HEK293T (cell line): Measurements from ENCODE around the gene TBC1D14.
"Not testable (repeated sequence)": the region's sequence is repeated elsewhere in the genome, so short reads cannot be mapped to it uniquely, and the experiment has no call there.

Experiments used
- CTCF ChIA-PET: fragments of 350-600 bp; formaldehyde crosslinking; extraction: SDS; loops from one replicate; lab custom pipeline; 2021; ENCODE audit warnings: antibody characterized with exemption, inconsistent platforms; lab: Yijun Ruan, JAX
- POLR2A ChIA-PET: fragments of 350-600 bp; formaldehyde crosslinking; extraction: SDS; loops from one replicate; lab custom pipeline; 2020; ENCODE audit warnings: antibody characterized with exemption, inconsistent platforms; lab: Yijun Ruan, JAX
- DNase-seq: peaks from one replicate; pipeline ENCODE4 v3.0.0; 2012; ENCODE audit warnings: mixed read lengths; ENCODE audit errors: extremely low spot score
- BHLHE40 ChIP-seq: fragments of 450-650 bp; IDR thresholded peaks from 2 replicates; pipeline ENCODE4 v1.6.1; 2016; ENCODE audit warnings: mild to moderate bottlenecking, moderate library complexity, borderline replicate concordance
- CTBP1 ChIP-seq: fragments of 450-650 bp; IDR thresholded peaks from 2 replicates; pipeline ENCODE4 v1.6.1; 2016; ENCODE audit warnings: borderline replicate concordance
- ELF4 ChIP-seq: fragments of 450-650 bp; IDR thresholded peaks from 2 replicates; pipeline ENCODE4 v1.6.1; 2017; ENCODE audit warnings: antibody characterized with exemption
- FOXA1 ChIP-seq: fragments of 450-650 bp; IDR thresholded peaks from 2 replicates; pipeline ENCODE4 v1.6.1; 2016; ENCODE audit warnings: mild to moderate bottlenecking
- FOXK2 ChIP-seq: fragments of 450-650 bp; IDR thresholded peaks from 2 replicates; pipeline ENCODE4 v1.6.1; 2016; ENCODE audit warnings: mild to moderate bottlenecking
- FOXM1 ChIP-seq: fragments of 450-650 bp; IDR thresholded peaks from 2 replicates; pipeline ENCODE4 v1.6.1; 2017; ENCODE audit warnings: mild to moderate bottlenecking, borderline replicate concordance
- HDGF ChIP-seq: fragments of 450-650 bp; IDR thresholded peaks from 2 replicates; pipeline ENCODE4 v1.6.1; 2017; ENCODE audit warnings: antibody characterized with exemption, borderline replicate concordance
- L3MBTL2 ChIP-seq: fragments of 450-650 bp; conservative IDR thresholded peaks from 2 replicates; pipeline ENCODE4 v1.6.1; 2016; ENCODE audit warnings: mild to moderate bottlenecking
- LEF1 ChIP-seq: fragments of 450-650 bp; IDR thresholded peaks from 2 replicates; pipeline ENCODE4 v1.6.1; 2017; ENCODE audit warnings: mild to moderate bottlenecking, borderline replicate concordance
- NFRKB ChIP-seq: fragments of 450-650 bp; IDR thresholded peaks from 2 replicates; pipeline ENCODE4 v1.6.1; 2016; ENCODE audit warnings: mild to moderate bottlenecking, moderate library complexity
- SP1 ChIP-seq: fragments of 450-650 bp; IDR thresholded peaks from 2 replicates; pipeline ENCODE4 v1.6.1; 2017
- SUZ12 ChIP-seq: fragments of 450-650 bp; IDR thresholded peaks from 2 replicates; pipeline ENCODE4 v1.6.1; 2016; ENCODE audit warnings: mild to moderate bottlenecking
- TARDBP ChIP-seq: fragments of 450-650 bp; IDR thresholded peaks from 2 replicates; pipeline ENCODE4 v1.6.1; 2016
- ZNF384 ChIP-seq: fragments of 450-650 bp; IDR thresholded peaks from 2 replicates; pipeline ENCODE4 v1.6.1; 2016
- TF ChIP-seq, protein P1 (sequence below): fragments of 450-650 bp; IDR thresholded peaks from 2 replicates; pipeline ENCODE4 v1.6.1; 2016

TBC1D14 gene

GRCh38 chr4:6888506-6889071 is 21.0 kb upstream of the TBC1D14 start:
- ChIA-PET CTCF (no interaction called here), POLR2A (no interaction called here)
- TF ChIP-seq FOXM1 (no peak), ZNF384 (no peak), SUZ12 (no peak), HDGF (no peak), TARDBP (no peak), L3MBTL2 (no peak), SP1 (no peak), FOXK2 (no peak), BHLHE40 (no peak), LEF1 (no peak)
- TF ChIP-seq, protein P1, sequence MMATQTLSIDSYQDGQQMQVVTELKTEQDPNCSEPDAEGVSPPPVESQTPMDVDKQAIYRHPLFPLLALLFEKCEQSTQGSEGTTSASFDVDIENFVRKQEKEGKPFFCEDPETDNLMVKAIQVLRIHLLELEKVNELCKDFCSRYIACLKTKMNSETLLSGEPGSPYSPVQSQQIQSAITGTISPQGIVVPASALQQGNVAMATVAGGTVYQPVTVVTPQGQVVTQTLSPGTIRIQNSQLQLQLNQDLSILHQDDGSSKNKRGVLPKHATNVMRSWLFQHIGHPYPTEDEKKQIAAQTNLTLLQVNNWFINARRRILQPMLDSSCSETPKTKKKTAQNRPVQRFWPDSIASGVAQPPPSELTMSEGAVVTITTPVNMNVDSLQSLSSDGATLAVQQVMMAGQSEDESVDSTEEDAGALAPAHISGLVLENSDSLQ, result no peak
- no peak for DNase-seq

DNA sequence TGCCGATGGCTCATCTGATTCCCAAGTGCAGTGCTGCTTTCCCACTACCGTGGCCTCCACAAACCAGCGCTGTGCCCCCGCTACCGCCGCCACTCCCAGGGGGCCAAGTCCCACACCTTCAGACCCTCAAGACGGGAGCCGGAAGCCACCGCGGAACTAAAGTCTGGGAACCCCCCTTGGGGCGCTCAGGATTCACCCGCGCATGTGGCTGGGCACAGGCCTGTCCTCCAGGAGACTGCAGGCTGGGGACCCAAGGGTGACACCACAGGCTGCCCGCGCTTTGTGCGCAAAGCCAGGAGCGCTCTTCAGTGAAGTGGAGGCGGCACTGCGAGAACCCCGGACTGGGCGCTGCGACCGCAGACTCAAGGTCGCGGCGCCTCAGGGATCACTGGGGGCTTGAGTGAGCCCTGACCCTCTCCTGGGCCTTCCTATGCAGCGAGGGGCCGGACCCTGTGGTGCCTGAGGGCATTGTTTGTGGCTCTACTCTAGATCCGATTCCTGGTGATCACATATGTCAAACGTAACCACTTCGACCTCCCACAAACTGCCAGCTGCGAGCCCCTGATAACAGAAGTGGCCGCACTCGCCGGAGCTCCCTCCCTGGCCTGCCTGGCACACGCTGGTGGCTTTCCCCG is 20.4 kb upstream of the TBC1D14 start:
- ChIA-PET POLR2A (no interaction called here), CTCF (no interaction called here)
- TF ChIP-seq FOXA1, result no peak
- no peak for TF ChIP-seq FOXM1
- no peak for TF ChIP-seq BHLHE40
- no peak for TF ChIP-seq CTBP1
- TF ChIP-seq L3MBTL2, result no peak
- TF ChIP-seq SP1, result no peak
- no peak for DNase-seq

- no peak for TF ChIP-seq FOXA1
- CTCF ChIA-PET, result no interaction called here
- no peak for DNase-seq
- POLR2A ChIA-PET, result no interaction called here
Measured at GRCh38 chr4:6889736-6890324, 19.8 kb upstream of the TBC1D14 start.

DNA sequence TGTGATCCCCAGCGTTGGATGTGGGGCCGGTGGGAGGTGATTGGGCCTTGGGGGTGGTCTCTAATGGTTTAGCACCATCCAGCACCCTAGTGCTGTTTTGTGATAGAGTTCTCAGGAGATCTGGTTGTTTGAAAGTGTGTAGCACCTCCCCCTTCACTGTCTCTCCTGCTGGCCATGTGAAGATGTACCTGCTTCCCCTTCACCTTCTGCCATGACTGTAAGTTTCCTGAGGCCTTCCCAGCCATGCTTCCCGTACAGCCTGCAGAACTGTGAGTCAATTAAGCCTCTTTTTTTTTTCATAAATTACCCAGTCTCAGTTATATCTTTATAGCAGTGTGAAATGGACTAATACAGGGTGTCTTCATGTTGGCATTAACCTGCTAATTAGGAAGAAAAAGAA is 19.3 kb upstream of the TBC1D14 start:
- ChIA-PET POLR2A (no interaction called here), CTCF (no interaction called here)
- DNase-seq, result no peak
- TF ChIP-seq BHLHE40 (no peak), ELF4 (no peak), SP1 (no peak), FOXM1 (no peak), HDGF (no peak), NFRKB (no peak)

- CTCF ChIA-PET, DNase-seq, POLR2A ChIA-PET: not testable (repeated sequence)
Measured at GRCh38 chr4:6890971-6891370, 18.7 kb upstream of the TBC1D14 start.

- DNase-seq, result no peak
- ChIA-PET CTCF (no interaction called here), POLR2A (interaction anchor here (1.9 kb wide), 1 partner anchor 176 kb away, joined by 5 read pairs; the partner anchor contains the start of gene GRPEL1)
- TF ChIP-seq NFRKB, result no peak
- TF ChIP-seq BHLHE40, result no peak
- no peak for TF ChIP-seq CTBP1
- TF ChIP-seq TARDBP, result no peak
- no peak for TF ChIP-seq FOXK2
Measured at GRCh38 chr4:6891436-6892170, 18.0 kb upstream of the TBC1D14 start.

GRCh38 chr4:6892190-6892908 is 17.3 kb upstream of the TBC1D14 start:
- TF ChIP-seq, protein P1, result no peak
- TF ChIP-seq ZNF384 (no peak), LEF1 (no peak), SUZ12 (no peak), CTBP1 (no peak), FOXK2 (no peak)
- POLR2A ChIA-PET, result interaction anchor here (1.9 kb wide), 1 partner anchor 176 kb away, joined by 5 read pairs; the partner anchor contains the start of gene GRPEL1
- CTCF ChIA-PET, result no interaction called here
- DNase-seq, result no peak
